GM12878 (cell line): ENCODE data around the gene MAML3. TPM values are rescaled to one million over a fixed set of nuclear protein-coding genes. Genes with fewer than 3 reads are reported as not detected.

Experiments
- ATAC-seq: fragments of 200-7000 bp; cut with Tn5 transposase; 3 replicates; pipeline ENCODE4 v1.9.1; 2020; ENCODE audit warnings: mild to moderate bottlenecking, moderate library complexity
- BruUV-seq: library from RNA; stranded (reverse); fragments of 400-500 nt; replicated peaks from 2 replicates; lab custom pipeline; 2021; lab: Mats Ljungman, UMichigan
- CTCF ChIA-PET: fragments of 300-600 bp; sonication (Branson Sonifier 250); formaldehyde crosslinking; extraction: SDS; loops from one replicate; lab custom pipeline; 2021; ENCODE audit warnings: inconsistent platforms; lab: Yijun Ruan, JAX
- POLR2A ChIA-PET: fragments of 350-600 bp; formaldehyde crosslinking; extraction: SDS; loops from one replicate; lab custom pipeline; 2021; ENCODE audit warnings: inconsistent platforms; lab: Charles Lee
- RAD21 ChIA-PET: fragments of 300-600 bp; sonication (Branson Sonifier 250); formaldehyde crosslinking; loops from one replicate; lab custom pipeline; 2023; ENCODE audit warnings: antibody characterized with exemption; ENCODE audit not compliant: unreplicated experiment; lab: Charles Lee
- SMC1A ChIA-PET: fragments of 300-600 bp; sonication (Branson Sonifier 250); formaldehyde crosslinking; loops from one replicate; lab custom pipeline; 2023; ENCODE audit not compliant: unreplicated experiment, uncharacterized antibody; lab: Charles Lee
- DNase-seq: peaks from one replicate; pipeline ENCODE4 v3.0.0-alpha.2; 2011; ENCODE audit warnings: low read depth, low spot score
- FAIRE-seq: peaks from 3 replicates; lab custom pipeline; 2011; peaks lifted over from hg19 to GRCh38; lab: Jason Lieb, UNC
- H2AFZ ChIP-seq: 2 replicates; pipeline ENCODE4 v1.6.0; 2011; ENCODE audit warnings: low read depth, low read length, control low read depth; ENCODE audit not compliant: control insufficient read depth
- H3K27ac ChIP-seq: 2 replicates; pipeline ENCODE4 v1.5.1; 2011; ENCODE audit warnings: control low read depth; ENCODE audit not compliant: control insufficient read depth, insufficient read depth
- H3K27me3 ChIP-seq, 2 experiments: replicated peaks in 1 of 2; 2 replicates each; pipeline versions ENCODE4 v1.6.0 to v1.6.1; 2011; ENCODE audit warnings: low read length in 1 of 2; ENCODE audit not compliant: control insufficient read depth in 2 of 2, insufficient read depth in 2 of 2
- H3K36me3 ChIP-seq, 2 experiments: 2 replicates each; pipeline ENCODE4 v1.5.1; 2011; ENCODE audit warnings: low read length in 1 of 2; ENCODE audit not compliant: control insufficient read depth in 2 of 2, insufficient read depth in 2 of 2
- H3K4me1 ChIP-seq: 2 replicates; pipeline ENCODE4 v1.6.1; 2011; ENCODE audit warnings: mild to moderate bottlenecking, low read length, moderate library complexity, mixed read lengths; ENCODE audit not compliant: control insufficient read depth, insufficient read depth
- H3K4me2 ChIP-seq: 2 replicates; pipeline ENCODE4 v1.6.0; 2011; ENCODE audit warnings: control low read depth; ENCODE audit not compliant: control insufficient read depth, insufficient read depth
- H3K4me3 ChIP-seq: fragments of 200-600 bp; sonication (generic); 2 replicates; pipeline ENCODE4 v1.5.1; 2016
- H3K79me2 ChIP-seq: 2 replicates; pipeline ENCODE4 v1.6.0; 2011; ENCODE audit warnings: low read length; ENCODE audit not compliant: control insufficient read depth, insufficient read depth
- H3K9ac ChIP-seq: 2 replicates; pipeline ENCODE4 v1.8.0; 2011; ENCODE audit warnings: low read length, control low read depth, mixed read lengths; ENCODE audit not compliant: control insufficient read depth, insufficient read depth
- H3K9me3 ChIP-seq: replicated peaks from 3 replicates; pipeline ENCODE4 v1.5.1; 2011; ENCODE audit warnings: mild to moderate bottlenecking, low read length; ENCODE audit not compliant: control insufficient read depth, insufficient read depth
- H4K20me1 ChIP-seq: 2 replicates; pipeline ENCODE4 v1.6.0; 2011; ENCODE audit not compliant: control insufficient read depth, insufficient read depth
- CEBPB ChIP-seq, 2 experiments: fragments of 150-350 bp in 1 of 2; IDR thresholded peaks; 2 replicates each; pipeline ENCODE4 v1.6.1; 2012 to 2014; ENCODE audit warnings: low read depth in 2 of 2, low read length in 2 of 2, borderline replicate concordance in 1 of 2, inconsistent platforms in 1 of 2
- CTCF ChIP-seq, 3 experiments: IDR thresholded peaks in 2 of 3; conservative IDR thresholded peaks in 1 of 3; 2 replicates each; pipeline ENCODE4 v1.5.1; 2011; ENCODE audit warnings: low read depth in 3 of 3, low read length in 3 of 3, mild to moderate bottlenecking in 3 of 3, control low read depth in 2 of 3, moderate library complexity in 2 of 3, inconsistent platforms in 1 of 3, mixed read lengths in 1 of 3; ENCODE audit not compliant: control insufficient read depth in 2 of 3, insufficient read depth in 1 of 3; ENCODE audit errors: extremely low read depth in 1 of 3
- HCFC1 ChIP-seq: fragments of 150-350 bp; IDR thresholded peaks from 2 replicates; pipeline ENCODE4 v1.6.1; 2014; ENCODE audit warnings: low read length
- HSF1 ChIP-seq: fragments of 150-350 bp; IDR thresholded peaks from 2 replicates; pipeline ENCODE4 v1.6.1; 2014; ENCODE audit warnings: mild to moderate bottlenecking, low read depth, low read length
- IRF4 ChIP-seq: IDR thresholded peaks from 2 replicates; pipeline ENCODE4 v1.6.1; 2011; ENCODE audit warnings: low read depth, low read length
- MEF2A ChIP-seq: IDR thresholded peaks from 2 replicates; pipeline ENCODE4 v1.6.1; 2011; ENCODE audit warnings: low read depth, mild to moderate bottlenecking, low read length, moderate library complexity; ENCODE audit not compliant: insufficient read depth
- NKRF ChIP-seq: fragments of 450-650 bp; conservative IDR thresholded peaks from 2 replicates; pipeline ENCODE4 v1.6.1; 2017; ENCODE audit warnings: mild to moderate bottlenecking, moderate library complexity
- PAX8 ChIP-seq: fragments of 450-650 bp; IDR thresholded peaks from 2 replicates; pipeline ENCODE4 v1.6.1; 2017; ENCODE audit warnings: mild to moderate bottlenecking, moderate library complexity
- POLR2AphosphoS5 ChIP-seq: IDR thresholded peaks from 2 replicates; pipeline ENCODE4 v1.6.1; 2011; ENCODE audit warnings: mild to moderate bottlenecking, low read length, inconsistent platforms
- RAD21 ChIP-seq: IDR thresholded peaks from 2 replicates; pipeline ENCODE4 v1.6.1; 2011; ENCODE audit warnings: mild to moderate bottlenecking, low read depth, low read length, moderate library complexity; ENCODE audit not compliant: insufficient read depth
- RAD51 ChIP-seq: fragments of 450-650 bp; IDR thresholded peaks from 2 replicates; pipeline ENCODE4 v1.6.1; 2016; ENCODE audit warnings: moderate library complexity, mild to moderate bottlenecking, inconsistent platforms
- RFX5 ChIP-seq: IDR thresholded peaks from 2 replicates; pipeline ENCODE4 v1.6.1; 2011; ENCODE audit warnings: low read depth, low read length, improper control_type of control experiment
- TARDBP ChIP-seq: IDR thresholded peaks from 2 replicates; pipeline ENCODE4 v1.6.1; 2016; ENCODE audit warnings: borderline replicate concordance
- ZBTB33 ChIP-seq: fragments of 450-650 bp; IDR thresholded peaks from 2 replicates; pipeline ENCODE4 v1.6.1; 2017; ENCODE audit warnings: mild to moderate bottlenecking
- ZNF274 ChIP-seq: IDR thresholded peaks from one replicate; pipeline ENCODE4 v1.8.0; 2011; ENCODE audit not compliant: insufficient read length, insufficient read depth
- ZNF384 ChIP-seq: IDR thresholded peaks from 2 replicates; pipeline ENCODE4 v1.6.1; 2012; ENCODE audit warnings: low read depth, mild to moderate bottlenecking, low read length, improper control_type of control experiment, borderline replicate concordance
- ZZZ3 ChIP-seq: IDR thresholded peaks from 2 replicates; pipeline ENCODE4 v1.6.1; 2011; ENCODE audit warnings: low read depth; ENCODE audit not compliant: control insufficient read depth, insufficient read length
- WGBS: methylation state at CpG from one replicate; pipeline ENCODE4 v1.1.6; 2016; ENCODE audit warnings: low lambda C conversion rate; ENCODE audit not compliant: insufficient replicate concordance, insufficient coverage; ENCODE audit errors: missing lambda C conversion rate; 5-methylcytosine and 5-hydroxymethylcytosine counted together
- in situ Hi-C: fragments of 300-500 bp; cut with MboI; formaldehyde crosslinking; loops from 9 replicates; pipeline ENCODE4 v1.14.3; 2018; ENCODE audit warnings: mixed read lengths
- intact Hi-C: fragments of 100-400 bp; cut with micrococcal nuclease; formaldehyde crosslinking; loops from one replicate; pipeline ENCODE4 v1.14.2; 2022; ENCODE audit not compliant: unreplicated experiment
- polyA plus RNA-seq, 11 experiments: library from polyadenylated mRNA; depleted of rRNA in 4 of 11; unstranded in 6 of 11; stranded (reverse) in 5 of 11; fragments of >200 nt; fragmentation: Nextera tagmentation in 4 of 11; fragmentation: Illumina TruSeq in 1 of 11; extraction: Ambion mirVana in 4 of 11; extraction: Trizol in 1 of 11; gene quantifications; 1 replicate in 1 of 11; 2 replicates in 10 of 11; pipeline versions ENCODE4 v1.2.1 to v1.2.3, GENCODE V29; 2011 to 2016; ENCODE audit warnings: inconsistent platforms in 2 of 11, missing spikeins in 2 of 11, low read depth in 1 of 11
- total RNA-seq, 4 experiments: library from RNA; depleted of rRNA in 3 of 4; stranded (reverse); fragments of >200 nt in 3 of 4; fragmentation: Illumina TruSeq in 1 of 4; extraction: Trizol in 1 of 4; gene quantifications; 2 replicates each; pipeline versions ENCODE4 v1.2.1 to v1.2.3, GENCODE V29; 2013 to 2021

MAML3 gene
- total and polyA plus RNA-seq, 10 of the 15 experiments (the other 5 are each of a cell fraction or from before 2014, with no cell fraction given), result under 0.01 to 0.53 (median 0.06) TPM; not detected in 2

- TF ChIP-seq ZBTB33 (no peak), TARDBP (no peak), PAX8 (no peak), IRF4 (no peak)
Measured at GRCh38 chr4:139763672-139764071, 390.3 kb downstream of the MAML3 start (continued).

- no TSS peak for BruUV-seq
- in situ Hi-C loops, result no loop called here
- no peak for FAIRE-seq
- TF ChIP-seq HCFC1 (no peak), ZNF384 (no peak), ZZZ3 (no peak), POLR2AphosphoS5 (no peak), NKRF (no peak), CTCF (IDR thresholded peaks at IDR 0.05 in 2 of 3, conservative IDR thresholded peaks at IDR 0.05 in 1 of 3; ENCODE audit: control insufficient read depth in 2 of 3, extremely low read depth in 1 of 3, insufficient read depth in 1 of 3, low read depth in 3 of 3, low read length in 3 of 3) (no peak), RFX5 (no peak), RAD51 (no peak), ZNF274 (no peak), RAD21 (no peak), HSF1 (no peak), CEBPB (IDR thresholded peaks at IDR 0.05; ENCODE audit: borderline replicate concordance in 1 of 2, low read depth in 2 of 2, low read length in 2 of 2) (no peak), MEF2A (no peak), TARDBP (no peak)
Measured at GRCh38 chr4:139763205-139763604, 390.8 kb downstream of the MAML3 start.

More at GRCh38 chr4:139763205-139763604, 390.8 kb downstream of the MAML3 start:
- ChIA-PET CTCF (interaction anchor here (0.7 to 1.3 kb wide), 2 partner anchors 8 to 9 kb away, joined by 3 read pairs; no protein-coding TSS in a partner anchor), RAD21 (no interaction called here), POLR2A (no interaction called here), SMC1A (no interaction called here)
- no peak overlapping the region for H3K27ac ChIP-seq
- H3K4me1 ChIP-seq, result no peaks in the 10 kb centered on the region
- WGBS, result 13% methylated on average over 6 of the region's 6 CpGs
- no peaks in the 10 kb centered on the region for H4K20me1 ChIP-seq
- ATAC-seq (no peak), DNase-seq (no peak)
- H3K9me3 ChIP-seq, result no peaks in the 10 kb centered on the region
- H3K9ac ChIP-seq, result no peak overlapping the region
- H3K27me3 ChIP-seq, result peaks cover 0 to 2% of the 10 kb centered on the region in 2 experiments; a peak in 3 of 4 replicates
- no peak overlapping the region for H3K4me2 ChIP-seq
- intact Hi-C loops, result no loop called here
- no peaks in the 10 kb centered on the region for H3K79me2 ChIP-seq
- no peak overlapping the region for H3K4me3 ChIP-seq
- H2AFZ ChIP-seq, result no peak overlapping the region
- H3K36me3 ChIP-seq, result no peaks in the 10 kb centered on the region
